Measurements from ENCODE around the gene EPSTI1.

The EPSTI1 gene

DNA sequence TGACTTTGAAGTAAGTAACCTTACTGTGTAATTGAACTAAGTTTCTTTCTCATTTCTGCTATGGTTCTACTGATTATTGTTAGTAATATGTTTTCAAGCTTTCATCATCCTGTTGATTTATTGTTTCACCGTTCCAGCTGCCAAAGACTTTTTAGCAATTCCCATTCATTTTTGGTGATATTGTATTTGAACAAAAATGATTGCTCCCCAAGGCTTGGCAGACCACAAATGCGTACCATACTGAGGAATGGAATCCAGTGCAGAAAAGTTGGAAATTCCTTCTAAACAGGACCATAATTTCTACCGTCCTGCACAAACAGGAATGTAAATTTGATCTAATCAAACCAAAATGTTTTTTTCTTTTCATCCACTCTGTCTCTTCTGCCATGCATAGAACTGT, 10.7 kb downstream of the EPSTI1 start:
- Histone ChIP-seq H4K20me1 (ENCODE audit: insufficient read depth) (no peaks in the 10 kb centered on the region), H3K9ac (no peak overlapping the region), H3K79me2 (ENCODE audit: insufficient read depth, low read depth) (no peaks in the 10 kb centered on the region), H3K27ac (no peak overlapping the region), H2AFZ (ENCODE audit: low read depth) (no peak overlapping the region), H3K4me2 (no peak overlapping the region), H3K27me3 (ENCODE audit: insufficient read depth, low read depth) (no peaks in the 10 kb centered on the region), H3K4me1 (ENCODE audit: low read depth, poor library complexity, severe bottlenecking) (no peaks in the 10 kb centered on the region), H3K36me3 (ENCODE audit: insufficient read depth) (no peaks in the 10 kb centered on the region), H3K4me3 (IDR thresholded peaks at IDR 0.05; ENCODE audit: insufficient read depth, low read depth, low read length) (no peak overlapping the region)
- TF ChIP-seq CTCF (conservative IDR thresholded peaks at IDR 0.05; ENCODE audit: low read depth, low read length) = no peak

DNA sequence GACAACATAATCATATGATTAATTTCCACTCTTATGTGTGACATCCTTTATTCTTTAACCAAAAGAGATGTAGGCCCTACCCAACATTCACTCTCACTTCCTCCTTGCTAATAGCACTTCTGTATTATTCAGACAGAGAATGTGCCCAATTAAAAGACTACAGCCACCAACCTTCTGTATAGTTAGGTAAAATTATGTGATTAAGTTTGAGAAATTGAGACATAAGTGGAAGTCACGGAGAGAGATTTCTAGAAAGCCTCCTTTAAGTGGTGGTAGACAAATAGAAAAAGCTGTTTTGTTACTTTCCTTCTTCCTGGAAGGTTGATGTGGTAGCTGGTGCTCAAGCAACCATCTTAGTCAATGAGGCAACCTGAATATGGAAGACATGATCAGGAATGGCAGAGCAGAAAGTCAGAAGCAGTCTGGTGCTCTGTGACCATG, 14.8 kb downstream of the EPSTI1 start:
- Histone ChIP-seq H3K79me2 (ENCODE audit: insufficient read depth, low read depth) (no peaks in the 10 kb centered on the region), H3K27me3 (ENCODE audit: insufficient read depth, low read depth) (no peaks in the 10 kb centered on the region), H4K20me1 (ENCODE audit: insufficient read depth) (no peaks in the 10 kb centered on the region), H2AFZ (ENCODE audit: low read depth) (no peak overlapping the region), H3K4me2 (no peak overlapping the region), H3K27ac (no peak overlapping the region), H3K9ac (no peak overlapping the region), H3K4me1 (ENCODE audit: low read depth, poor library complexity, severe bottlenecking) (no peaks in the 10 kb centered on the region), H3K4me3 (IDR thresholded peaks at IDR 0.05; ENCODE audit: insufficient read depth, low read depth, low read length) (no peak overlapping the region), H3K36me3 (ENCODE audit: insufficient read depth) (no peaks in the 10 kb centered on the region)
- no peak for TF ChIP-seq CTCF (conservative IDR thresholded peaks at IDR 0.05; ENCODE audit: low read depth, low read length)

DNA sequence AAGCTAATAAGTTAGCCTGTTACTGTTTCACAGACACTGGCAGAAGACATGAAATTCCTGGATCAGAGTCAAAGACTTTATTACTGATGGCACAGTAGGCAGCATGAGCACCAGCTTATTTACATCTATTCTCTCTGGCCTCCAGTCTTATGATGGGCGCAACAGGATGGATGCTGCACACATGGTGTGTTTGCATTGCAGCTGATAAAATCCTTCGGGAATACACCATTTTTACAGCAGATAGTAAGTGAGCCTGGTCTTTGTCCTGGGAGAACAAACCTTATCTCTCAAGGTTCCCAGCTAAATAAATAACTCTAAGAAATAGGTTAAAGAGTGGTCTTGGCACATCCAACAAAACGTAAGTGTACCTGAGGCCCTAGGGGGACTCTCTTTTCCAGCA, 16.0 kb downstream of the EPSTI1 start:
- no peak overlapping the region for H3K27ac ChIP-seq
- no peak overlapping the region for H3K4me2 ChIP-seq
- H3K79me2 ChIP-seq (ENCODE audit: insufficient read depth, low read depth) = no peaks in the 10 kb centered on the region
- H3K9ac ChIP-seq = no peak overlapping the region
- H3K36me3 ChIP-seq (ENCODE audit: insufficient read depth) = no peaks in the 10 kb centered on the region
- no peak overlapping the region for H3K4me3 ChIP-seq (IDR thresholded peaks at IDR 0.05; ENCODE audit: insufficient read depth, low read depth, low read length)
- H3K4me1 ChIP-seq (ENCODE audit: low read depth, poor library complexity, severe bottlenecking) = peaks cover 2% of the 10 kb centered on the region
- no peaks in the 10 kb centered on the region for H3K27me3 ChIP-seq (ENCODE audit: insufficient read depth, low read depth)
- no peaks in the 10 kb centered on the region for H4K20me1 ChIP-seq (ENCODE audit: insufficient read depth)
- TF ChIP-seq CTCF (conservative IDR thresholded peaks at IDR 0.05; ENCODE audit: low read depth, low read length) = no peak
- H2AFZ ChIP-seq (ENCODE audit: low read depth) = no peak overlapping the region

- Histone ChIP-seq H4K20me1 (ENCODE audit: insufficient read depth) (no peaks in the 10 kb centered on the region), H3K9ac (no peak overlapping the region), H3K4me3 (IDR thresholded peaks at IDR 0.05; ENCODE audit: insufficient read depth, low read depth, low read length) (no peak overlapping the region), H3K4me2 (no peak overlapping the region), H2AFZ (ENCODE audit: low read depth) (no peak overlapping the region), H3K27me3 (ENCODE audit: insufficient read depth, low read depth) (no peaks in the 10 kb centered on the region), H3K36me3 (ENCODE audit: insufficient read depth) (no peaks in the 10 kb centered on the region), H3K27ac (no peak overlapping the region), H3K4me1 (ENCODE audit: low read depth, poor library complexity, severe bottlenecking) (peaks cover 16% of the 10 kb centered on the region), H3K79me2 (ENCODE audit: insufficient read depth, low read depth) (no peaks in the 10 kb centered on the region)
- TF ChIP-seq CTCF (conservative IDR thresholded peaks at IDR 0.05; ENCODE audit: low read depth, low read length) = no peak
Observed at GRCh38 chr13:42973581-42973980, 18.5 kb downstream of the EPSTI1 start.

All from KMS-11 (cell line).